NCI-H2107 treated with DMSO at 0.1 percent for 48 hours (cell line): Measurements from ENCODE around the gene SCARF1.

Experiments
- DNase-seq: peaks from one replicate; lab custom pipeline; 2025; ENCODE audit not compliant: unreplicated experiment; lab: John Stamatoyannopoulos, UW

The SCARF1 gene

GRCh38 chr17:1604831-1605528 is 40.6 kb downstream of the SCARF1 start:
- no peak for DNase-seq

GRCh38 chr17:1601571-1601970 is 44.0 kb downstream of the SCARF1 start:
- no peak for DNase-seq

- DNase-seq, result no peak
These were observed 47.0 kb downstream of the SCARF1 start for GRCh38 chr17:1598399-1599095.

GRCh38 chr17:1597861-1598342 is 47.6 kb downstream of the SCARF1 start:
- no peak for DNase-seq

GRCh38 chr17:1593630-1593931 is 52.0 kb downstream of the SCARF1 start:
- DNase-seq, result no peak

GRCh38 chr17:1592751-1593629 is 52.5 kb downstream of the SCARF1 start:
- peak; percentile 26 for DNase-seq

- DNase-seq, result no peak
These were observed 54.0 kb downstream of the SCARF1 start for GRCh38 chr17:1591474-1592090.

GRCh38 chr17:1590747-1591473 is 54.6 kb downstream of the SCARF1 start:
- no peak for DNase-seq

GRCh38 chr17:1590029-1590746 is 55.3 kb downstream of the SCARF1 start:
- DNase-seq, result no peak

GRCh38 chr17:1588821-1589585 is 56.5 kb downstream of the SCARF1 start:
- no peak for DNase-seq

- no peak for DNase-seq
These were observed 61.4 kb downstream of the SCARF1 start for GRCh38 chr17:1584167-1584566.
